NCI-H524 (cell line): ENCODE measurements around the gene UBE2J2.
"Not testable (repeated sequence)": the region's sequence is repeated elsewhere in the genome, so short reads cannot be mapped to it uniquely, and the experiment has no call there.

Source experiments
- DNase-seq, 2 experiments: peaks; one replicate each; lab custom pipeline; 2025; lab: John Stamatoyannopoulos, UW

The UBE2J2 gene

GRCh38 chr1:1273512-1274298, at the start of gene UBE2J2:
Gene UBE2J2 (minus strand): TSS chr1:1273854. CDS start chr1:1267992, 5,862 bp downstream.
- DNase-seq = peak; percentile 65 to 80

- DNase-seq = no peak
Observed at GRCh38 chr1:1322952-1323351, 49.3 kb upstream of the UBE2J2 start.

GRCh38 chr1:1322418-1322817, 48.8 kb upstream of the UBE2J2 start:
- DNase-seq = no peak

- DNase-seq = no peak
Observed at GRCh38 chr1:1321477-1321876, 47.8 kb upstream of the UBE2J2 start.

- DNase-seq = no peak
Observed at GRCh38 chr1:1320666-1321448, 47.2 kb upstream of the UBE2J2 start.

GRCh38 chr1:1319646-1319941, 45.9 kb upstream of the UBE2J2 start:
- no peak for DNase-seq

- DNase-seq = no peak
Observed at GRCh38 chr1:1318777-1319645, 45.4 kb upstream of the UBE2J2 start.

- DNase-seq = peak in 1 of 2 experiments; percentile 56
Observed at GRCh38 chr1:1318131-1318652, 44.5 kb upstream of the UBE2J2 start.

- DNase-seq = no peak
Observed at GRCh38 chr1:1317420-1317819, 43.8 kb upstream of the UBE2J2 start.

- not testable (repeated sequence) for DNase-seq
Observed at GRCh38 chr1:1316199-1316598, 42.5 kb upstream of the UBE2J2 start.

- DNase-seq = no peak
Observed at GRCh38 chr1:1315435-1315954, 41.8 kb upstream of the UBE2J2 start.

- no peak for DNase-seq
Observed at GRCh38 chr1:1314678-1315335, 41.2 kb upstream of the UBE2J2 start.

GRCh38 chr1:1314237-1314586, 40.6 kb upstream of the UBE2J2 start:
- DNase-seq = no peak

- no peak for DNase-seq
Observed at GRCh38 chr1:1313500-1314236, 40.0 kb upstream of the UBE2J2 start.

GRCh38 chr1:1312450-1313314, 39.0 kb upstream of the UBE2J2 start:
- no peak for DNase-seq

GRCh38 chr1:1311107-1312104, 37.8 kb upstream of the UBE2J2 start:
- DNase-seq = no peak

- no peak for DNase-seq
Observed at GRCh38 chr1:1310476-1311053, 36.9 kb upstream of the UBE2J2 start.

GRCh38 chr1:1310109-1310385, 36.4 kb upstream of the UBE2J2 start:
- DNase-seq = no peak
